GM19043 (cell line): Measurements from ENCODE around the gene VEGFD.
"Not testable (repeated sequence)": the region's sequence is repeated elsewhere in the genome, so short reads cannot be mapped to it uniquely, and the experiment has no call there.

Source experiments
- ATAC-seq: cut with Tn5 transposase; IDR thresholded peaks from one replicate; pipeline ENCODE4 v1.9.1; 2021; ENCODE audit warnings: low read depth; ENCODE audit not compliant: unreplicated experiment

The VEGFD gene

GRCh38 chrX:15314472-15314871 lies 69.7 kb downstream of the VEGFD start:
- no peak for ATAC-seq

DNA sequence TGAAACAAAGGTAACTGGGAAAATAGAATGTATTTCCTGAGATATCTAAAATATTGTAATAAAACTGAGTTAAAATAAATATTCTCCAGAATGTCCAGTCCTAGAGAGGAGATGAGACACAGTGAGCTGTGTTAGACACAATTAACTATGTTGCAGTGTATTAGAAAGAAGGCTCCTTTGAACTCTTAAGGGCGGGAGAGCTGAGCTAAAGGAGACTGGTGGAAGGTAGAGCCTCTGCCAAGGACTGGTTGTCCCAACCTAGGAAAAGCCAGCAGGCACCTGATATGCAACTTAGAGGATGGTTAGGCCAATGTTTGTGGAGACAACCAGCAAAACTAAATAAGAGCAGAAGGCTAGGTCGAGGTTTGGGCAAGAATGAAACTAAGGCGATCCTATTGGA lies 73.1 kb downstream of the VEGFD start:
- no peak for ATAC-seq

DNA sequence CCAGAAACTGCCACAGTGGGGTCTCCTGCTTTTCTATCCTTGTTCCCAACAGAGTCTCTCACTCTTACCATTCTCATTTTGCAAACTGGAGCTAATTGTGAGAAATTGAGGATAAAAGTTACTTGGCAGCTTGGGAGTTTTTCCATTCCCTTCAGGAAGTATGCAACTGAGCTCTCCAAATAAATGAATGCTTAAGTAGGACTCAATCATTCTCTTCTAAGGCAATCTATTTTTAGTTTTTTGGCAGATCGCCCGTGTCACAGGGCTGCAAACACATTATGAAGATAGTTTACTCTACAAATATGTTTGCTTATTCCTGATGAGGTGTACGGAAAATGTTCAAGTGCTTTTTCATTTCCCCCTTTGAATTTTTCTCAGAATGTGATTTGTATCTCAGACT lies 74.1 kb downstream of the VEGFD start:
- ATAC-seq = no peak

GRCh38 chrX:15305899-15306298 lies 78.3 kb downstream of the VEGFD start:
- not testable (repeated sequence) for ATAC-seq

- no peak for ATAC-seq
These were observed 82.3 kb downstream of the VEGFD start for GRCh38 chrX:15301924-15302323.

GRCh38 chrX:15299941-15300851 lies 84.0 kb downstream of the VEGFD start:
- no peak for ATAC-seq

- no peak for ATAC-seq
These were observed 85.4 kb downstream of the VEGFD start for GRCh38 chrX:15298780-15299179.

GRCh38 chrX:15298201-15298600 lies 86.0 kb downstream of the VEGFD start:
- no peak for ATAC-seq
